K562 (cell line): Measurements from ENCODE around the gene SHC1. TPM values are rescaled to one million over a fixed set of nuclear protein-coding genes. Genes with fewer than 3 reads are reported as not detected.

Experiments
- ARID2 ChIP-seq: fragments of 450-650 bp; IDR thresholded peaks from 2 replicates; pipeline ENCODE4 v1.6.1; 2017; ENCODE audit warnings: antibody characterized with exemption, mild to moderate bottlenecking
- ARID4B ChIP-seq: sonication (generic); formaldehyde crosslinking; IDR thresholded peaks from 2 replicates; pipeline ENCODE4 v1.8.0; 2022; ENCODE audit warnings: mild to moderate bottlenecking, missing genetic modification reagents
- BCLAF1 ChIP-seq, 2 experiments: fragments of 450-650 bp in 1 of 2; IDR thresholded peaks; 2 replicates each; pipeline ENCODE4 v1.6.1; 2011 to 2017; ENCODE audit warnings: low read depth in 2 of 2, antibody characterized with exemption in 1 of 2, borderline replicate concordance in 1 of 2, low read length in 1 of 2, mild to moderate bottlenecking in 1 of 2, mixed read lengths in 1 of 2; ENCODE audit not compliant: control insufficient read depth in 1 of 2
- COPS2 ChIP-seq: fragments of 450-650 bp; conservative IDR thresholded peaks from 2 replicates; pipeline ENCODE4 v1.6.1; 2016; ENCODE audit warnings: mild to moderate bottlenecking, moderate library complexity
- IRF2 ChIP-seq: sonication (generic); formaldehyde crosslinking; IDR thresholded peaks from 2 replicates; pipeline ENCODE4 v1.8.1; 2022; ENCODE audit warnings: mild to moderate bottlenecking, missing genetic modification reagents
- JUNB ChIP-seq: fragments of 450-650 bp; formaldehyde crosslinking; conservative IDR thresholded peaks from 2 replicates; pipeline ENCODE4 v1.4.0; 2020; ENCODE audit warnings: mild to moderate bottlenecking
- NBN ChIP-seq: fragments of 450-650 bp; IDR thresholded peaks from 2 replicates; pipeline ENCODE4 v1.6.1; 2016; ENCODE audit warnings: low read depth, mild to moderate bottlenecking
- NFE2L1 ChIP-seq: fragments of 450-650 bp; IDR thresholded peaks from 2 replicates; pipeline ENCODE4 v1.6.1; 2016; ENCODE audit warnings: missing genetic modification characterization, low read depth, mild to moderate bottlenecking, missing compliant biosample characterization, moderate library complexity, borderline replicate concordance
- PHF8 ChIP-seq: fragments of 200-600 bp; sonication (generic); IDR thresholded peaks from 2 replicates; pipeline ENCODE4 v1.6.1; 2012; ENCODE audit warnings: mixed run types, mild to moderate bottlenecking, inconsistent platforms, low read length, moderate library complexity, borderline replicate concordance
- THAP7 ChIP-seq: fragments of 250-450 bp; sonication (Bioruptor Pico); IDR thresholded peaks from 2 replicates; pipeline ENCODE4 v1.5.0; 2021
- YY1 ChIP-seq, 3 experiments: IDR thresholded peaks; 2 replicates each; pipeline ENCODE4 v1.6.1; 2011; ENCODE audit warnings: low read length in 2 of 3, mild to moderate bottlenecking in 2 of 3, moderate library complexity in 2 of 3, borderline replicate concordance in 1 of 3, control low read depth in 1 of 3, low read depth in 1 of 3; ENCODE audit not compliant: insufficient read depth in 3 of 3, insufficient replicate concordance in 2 of 3, control insufficient read depth in 1 of 3, insufficient read length in 1 of 3; ENCODE audit errors: extremely low read depth in 1 of 3
- ZNF431 ChIP-seq: sonication (generic); formaldehyde crosslinking; IDR thresholded peaks from 2 replicates; pipeline ENCODE4 v1.8.0; 2022; ENCODE audit warnings: mild to moderate bottlenecking, missing genetic modification reagents
- ZNF518B ChIP-seq: fragments of 250-450 bp; sonication (Bioruptor Pico); IDR thresholded peaks from 2 replicates; pipeline ENCODE4 v1.5.0; 2021; ENCODE audit warnings: mild to moderate bottlenecking, moderate library complexity
- polyA plus RNA-seq, 8 experiments: library from polyadenylated mRNA; depleted of rRNA in 4 of 8; stranded (reverse) in 5 of 8; unstranded in 3 of 8; fragments of >200 nt; fragmentation: Nextera tagmentation in 2 of 8; fragmentation: Illumina TruSeq in 1 of 8; extraction: Ambion mirVana in 2 of 8; extraction: Trizol in 1 of 8; gene quantifications; 2 replicates each; pipeline versions ENCODE4 v1.2.1 to v1.2.3, GENCODE V29; 2011 to 2014; ENCODE audit warnings: inconsistent platforms in 1 of 8, missing spikeins in 1 of 8
- total RNA-seq, 7 experiments: library from RNA; depleted of rRNA in 6 of 7; stranded (reverse); fragments of >200 nt in 6 of 7; fragmentation: Illumina TruSeq in 2 of 7; extraction: Trizol in 2 of 7; gene quantifications; 2 replicates each; pipeline versions ENCODE4 v1.2.1 to v1.2.3, GENCODE V29; 2011 to 2021; ENCODE audit warnings: low replicate concordance in 1 of 7

Gene SHC1
- total and polyA plus RNA-seq, 9 of the 15 experiments (the other 6 are each of a cell fraction or from before 2014, with no cell fraction given), result 4.1 to 113 (median 51.9) TPM

GRCh38 chr1:154935749-154936554 lies 34.6 kb downstream of the SHC1 start (continued):
- no peak for TF ChIP-seq BCLAF1 (IDR thresholded peaks at IDR 0.05; ENCODE audit: borderline replicate concordance in 1 of 2, control insufficient read depth in 1 of 2, low read depth in 2 of 2, low read length in 1 of 2)
- TF ChIP-seq ZNF431 (CRISPR knock-in tag), result peak; percentile 92; the same call in 1 of the 2 replicates
- TF ChIP-seq ARID2, result no peak
- no peak for TF ChIP-seq COPS2
- no peak for TF ChIP-seq PHF8
- no peak for TF ChIP-seq THAP7 (CRISPR knock-in tag)
- TF ChIP-seq YY1 (IDR thresholded peaks at IDR 0.05; ENCODE audit: borderline replicate concordance in 1 of 3, control insufficient read depth in 1 of 3, extremely low read depth in 1 of 3, insufficient read depth in 3 of 3, insufficient read length in 1 of 3, insufficient replicate concordance in 2 of 3, low read depth in 1 of 3, low read length in 2 of 3), result no peak
- no peak for TF ChIP-seq NBN
- no peak for TF ChIP-seq IRF2
- peak; percentile 2; the same call in 1 of the 2 replicates for TF ChIP-seq ARID4B (CRISPR knock-in tag)
- no peak for TF ChIP-seq JUNB (CRISPR knock-in tag)
- TF ChIP-seq NFE2L1, result no peak
- no peak for TF ChIP-seq ZNF518B (CRISPR knock-in tag)
